ENCODE measurements around the gene FADD.

Gene FADD

DNA sequence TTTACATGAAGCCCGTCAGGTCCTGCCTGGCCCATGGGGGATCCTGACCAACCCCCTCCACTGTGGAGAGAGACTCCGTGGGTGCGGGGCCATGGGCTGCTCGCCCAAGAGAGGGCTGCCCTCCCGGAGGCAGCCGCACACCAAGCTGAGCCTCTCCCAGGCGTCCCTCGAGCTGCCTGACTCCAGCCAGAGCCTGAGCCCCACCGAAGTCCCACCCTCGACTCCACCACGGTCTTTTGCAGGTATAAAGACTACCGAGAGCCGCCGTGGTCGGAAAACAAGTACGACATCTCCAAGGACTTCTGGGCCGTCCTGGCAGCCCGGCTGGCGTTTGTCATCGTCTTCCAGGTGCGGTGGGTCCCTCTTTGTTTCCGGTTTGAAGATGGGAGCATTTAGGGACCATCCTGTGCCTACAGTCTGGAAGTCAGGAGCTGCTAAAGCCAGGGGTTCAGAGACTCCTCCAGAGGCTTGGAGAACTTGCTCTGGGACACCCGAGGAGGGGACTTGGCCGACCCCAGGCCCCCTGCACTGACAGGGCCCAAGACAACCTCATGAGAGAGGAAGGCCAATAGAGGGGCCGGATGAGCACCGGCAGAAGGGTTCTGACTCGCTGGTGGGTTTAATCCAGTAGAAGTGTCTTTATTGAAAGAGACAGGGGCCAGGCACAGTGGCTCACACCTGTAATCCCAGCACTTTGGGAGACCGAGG lies 17.6 kb upstream of the FADD start:
- H3K36me3 ChIP-seq (ENCODE audit: insufficient read depth, low read length) = no peaks in the 10 kb centered on the region

DNA sequence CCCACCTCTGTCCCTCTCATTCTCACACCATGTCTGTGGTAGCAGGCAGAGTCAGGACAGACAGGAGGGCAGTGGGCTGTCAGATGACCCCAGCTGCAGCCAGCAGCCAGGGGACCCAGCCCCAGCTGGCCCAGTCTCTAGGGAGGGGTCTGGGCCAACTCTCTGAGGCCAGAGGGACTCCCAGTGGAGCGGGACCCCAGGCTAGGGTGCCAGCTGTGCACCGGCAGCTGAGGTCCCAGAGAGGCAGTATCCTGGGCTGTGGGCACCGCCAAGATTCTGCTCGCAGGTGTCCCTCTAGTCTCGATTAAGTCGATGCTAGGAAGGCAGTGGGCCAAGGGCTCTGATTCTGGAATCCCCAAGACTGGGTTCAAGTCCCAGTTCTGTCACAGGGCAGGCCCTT lies 16.7 kb upstream of the FADD start:
- no peaks in the 10 kb centered on the region for H3K9me3 ChIP-seq (ENCODE audit: low read depth, low read length)
- no peak overlapping the region for H3K4me3 ChIP-seq
- DNase-seq (ENCODE audit: low read depth, low spot score) = no peak
- H3K9ac ChIP-seq (ENCODE audit: insufficient read length) = no peak overlapping the region
- H3K36me3 ChIP-seq (ENCODE audit: insufficient read depth, low read length) = no peaks in the 10 kb centered on the region
- no peak for TF ChIP-seq FOXP2 (optimal IDR thresholded peaks at IDR 0.05; ENCODE audit: control extremely low read depth, extremely low read length, insufficient read depth)
- no peak for TF ChIP-seq POLR2AphosphoS5 (IDR thresholded peaks at IDR 0.05; ENCODE audit: borderline replicate concordance, low read depth, low read length)
- TF ChIP-seq EZH2 (IDR thresholded peaks at IDR 0.05) = no peak
- H3K27ac ChIP-seq = no peak overlapping the region

More for the DNA sequence above, 17.6 kb upstream of the FADD start:
- H3K4me3 ChIP-seq = no peak overlapping the region
- H3K9ac ChIP-seq (ENCODE audit: insufficient read length) = no peak overlapping the region
- H3K27ac ChIP-seq = no peak overlapping the region
- TF ChIP-seq EZH2 (IDR thresholded peaks at IDR 0.05) (no peak), POLR2AphosphoS5 (IDR thresholded peaks at IDR 0.05; ENCODE audit: borderline replicate concordance, low read depth, low read length) (no peak), FOXP2 (optimal IDR thresholded peaks at IDR 0.05; ENCODE audit: control extremely low read depth, extremely low read length, insufficient read depth) (no peak)
- DNase-seq (ENCODE audit: low read depth, low spot score) = no peak
- no peaks in the 10 kb centered on the region for H3K9me3 ChIP-seq (ENCODE audit: low read depth, low read length)

DNA sequence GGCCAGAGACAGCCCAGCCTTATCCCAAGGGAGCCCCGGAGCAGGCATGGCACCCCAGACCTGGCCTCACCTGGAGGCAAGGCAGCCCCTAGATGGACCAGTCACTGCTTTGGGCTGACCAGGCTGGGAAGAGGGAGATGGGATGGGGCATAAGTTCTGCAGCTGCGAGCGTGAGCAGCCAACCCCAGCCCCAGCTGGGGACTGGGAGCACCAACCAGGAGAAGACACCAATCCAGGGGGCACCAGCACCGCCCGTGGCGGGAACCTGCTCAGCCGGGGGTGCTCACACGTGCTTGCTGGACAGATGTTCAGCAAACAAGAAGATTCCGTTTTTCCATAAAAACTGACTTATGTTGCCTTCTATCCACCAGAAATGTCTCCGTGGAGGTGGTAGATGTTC lies 16.2 kb upstream of the FADD start:
- no peak overlapping the region for H3K9ac ChIP-seq (ENCODE audit: insufficient read length)
- H3K36me3 ChIP-seq (ENCODE audit: insufficient read depth, low read length) = no peaks in the 10 kb centered on the region
- H3K4me3 ChIP-seq = no peak overlapping the region
- H3K27ac ChIP-seq = no peak overlapping the region
- TF ChIP-seq FOXP2 (optimal IDR thresholded peaks at IDR 0.05; ENCODE audit: control extremely low read depth, extremely low read length, insufficient read depth) (no peak), POLR2AphosphoS5 (IDR thresholded peaks at IDR 0.05; ENCODE audit: borderline replicate concordance, low read depth, low read length) (no peak), EZH2 (IDR thresholded peaks at IDR 0.05) (no peak)
- H3K9me3 ChIP-seq (ENCODE audit: low read depth, low read length) = no peaks in the 10 kb centered on the region
- DNase-seq (ENCODE audit: low read depth, low spot score) = no peak

DNA sequence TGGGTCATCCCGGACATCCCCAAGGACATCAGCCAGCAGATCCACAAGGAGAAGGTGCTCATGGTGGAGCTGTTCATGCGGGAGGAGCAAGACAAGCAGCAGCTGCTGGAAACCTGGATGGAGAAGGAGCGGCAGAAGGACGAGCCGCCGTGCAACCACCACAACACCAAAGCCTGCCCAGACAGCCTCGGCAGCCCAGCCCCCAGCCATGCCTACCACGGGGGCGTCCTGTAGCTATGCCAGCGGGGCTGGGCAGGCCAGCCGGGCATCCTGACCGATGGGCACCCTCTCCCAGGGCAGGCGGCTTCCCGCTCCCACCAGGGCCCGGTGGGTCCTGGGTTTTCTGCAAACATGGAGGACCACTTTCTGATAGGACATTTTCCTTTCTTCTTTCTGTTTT lies 15.3 kb upstream of the FADD start:
- Histone ChIP-seq H3K4me3 (no peak overlapping the region), H3K27ac (no peak overlapping the region), H3K9ac (ENCODE audit: insufficient read length) (no peak overlapping the region), H3K9me3 (ENCODE audit: low read depth, low read length) (no peaks in the 10 kb centered on the region), H3K36me3 (ENCODE audit: insufficient read depth, low read length) (no peaks in the 10 kb centered on the region)
- no peak for DNase-seq (ENCODE audit: low read depth, low spot score)
- TF ChIP-seq POLR2AphosphoS5 (IDR thresholded peaks at IDR 0.05; ENCODE audit: borderline replicate concordance, low read depth, low read length) (no peak), FOXP2 (optimal IDR thresholded peaks at IDR 0.05; ENCODE audit: control extremely low read depth, extremely low read length, insufficient read depth) (no peak), EZH2 (IDR thresholded peaks at IDR 0.05) (no peak)

DNA sequence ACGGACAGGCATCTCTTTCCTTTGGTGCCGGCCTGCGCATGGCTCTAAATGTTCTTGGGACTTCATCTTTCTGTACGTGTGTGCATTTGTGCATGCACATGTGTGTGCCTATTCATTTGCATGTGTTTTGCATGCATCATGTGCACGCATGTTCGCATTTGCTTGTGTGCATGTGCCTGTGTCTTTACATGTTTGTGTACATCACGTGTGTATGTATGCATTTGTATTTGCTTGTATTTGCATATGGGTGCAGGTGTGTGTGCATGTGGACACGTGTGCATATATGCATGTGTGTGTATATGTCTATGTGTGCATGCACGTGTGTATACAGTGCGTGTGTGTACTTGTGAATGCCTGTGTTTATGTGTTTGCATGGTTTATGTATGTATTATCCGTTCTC lies 13.5 kb upstream of the FADD start:
- TF ChIP-seq EZH2 (IDR thresholded peaks at IDR 0.05) (no peak), FOXP2 (optimal IDR thresholded peaks at IDR 0.05; ENCODE audit: control extremely low read depth, extremely low read length, insufficient read depth) (no peak), POLR2AphosphoS5 (IDR thresholded peaks at IDR 0.05; ENCODE audit: borderline replicate concordance, low read depth, low read length) (no peak)
- H3K27ac ChIP-seq = no peak overlapping the region
- H3K4me3 ChIP-seq = no peak overlapping the region
- no peaks in the 10 kb centered on the region for H3K36me3 ChIP-seq (ENCODE audit: insufficient read depth, low read length)
- no peaks in the 10 kb centered on the region for H3K9me3 ChIP-seq (ENCODE audit: low read depth, low read length)
- no peak for DNase-seq (ENCODE audit: low read depth, low spot score)
- no peak overlapping the region for H3K9ac ChIP-seq (ENCODE audit: insufficient read length)

DNA sequence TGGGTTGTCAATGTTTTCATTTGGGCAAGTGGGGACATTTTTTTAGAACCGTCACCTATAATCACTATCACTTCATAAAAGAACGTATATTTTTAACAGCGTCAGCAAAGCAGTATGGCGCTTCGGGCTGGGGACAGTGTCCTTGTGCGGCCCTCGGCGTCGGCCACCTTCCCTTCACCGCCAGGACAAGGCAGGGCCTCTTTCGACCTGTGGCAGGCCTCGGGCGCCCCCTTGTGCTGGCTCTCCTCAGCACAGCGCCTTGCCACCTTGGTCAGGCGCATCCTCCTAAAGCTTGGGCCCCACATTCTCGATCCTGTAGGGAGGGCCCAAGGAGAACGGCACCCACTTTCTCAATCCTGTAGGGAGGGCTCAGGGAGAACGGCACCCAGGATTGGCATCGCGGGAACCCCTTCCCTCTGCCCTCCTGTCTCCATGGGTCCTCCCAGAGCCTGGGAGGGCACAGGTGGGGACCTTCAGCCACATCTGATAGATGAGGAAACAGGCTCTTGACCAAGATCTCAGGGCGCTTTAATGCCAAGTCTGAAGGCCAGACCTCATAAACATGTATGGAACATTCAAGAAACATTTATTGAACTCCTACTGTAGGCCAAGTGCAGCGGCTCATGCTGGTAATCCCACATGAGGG lies 11.5 kb upstream of the FADD start:
- Histone ChIP-seq H3K36me3 (ENCODE audit: insufficient read depth, low read length) (no peaks in the 10 kb centered on the region), H3K9me3 (ENCODE audit: low read depth, low read length) (no peaks in the 10 kb centered on the region), H3K27ac (no peak overlapping the region), H3K4me3 (no peak overlapping the region), H3K9ac (ENCODE audit: insufficient read length) (no peak overlapping the region)
- TF ChIP-seq EZH2 (IDR thresholded peaks at IDR 0.05) (no peak), POLR2AphosphoS5 (IDR thresholded peaks at IDR 0.05; ENCODE audit: borderline replicate concordance, low read depth, low read length) (no peak), FOXP2 (optimal IDR thresholded peaks at IDR 0.05; ENCODE audit: control extremely low read depth, extremely low read length, insufficient read depth) (no peak)
- DNase-seq (ENCODE audit: low read depth, low spot score) = no peak

DNA sequence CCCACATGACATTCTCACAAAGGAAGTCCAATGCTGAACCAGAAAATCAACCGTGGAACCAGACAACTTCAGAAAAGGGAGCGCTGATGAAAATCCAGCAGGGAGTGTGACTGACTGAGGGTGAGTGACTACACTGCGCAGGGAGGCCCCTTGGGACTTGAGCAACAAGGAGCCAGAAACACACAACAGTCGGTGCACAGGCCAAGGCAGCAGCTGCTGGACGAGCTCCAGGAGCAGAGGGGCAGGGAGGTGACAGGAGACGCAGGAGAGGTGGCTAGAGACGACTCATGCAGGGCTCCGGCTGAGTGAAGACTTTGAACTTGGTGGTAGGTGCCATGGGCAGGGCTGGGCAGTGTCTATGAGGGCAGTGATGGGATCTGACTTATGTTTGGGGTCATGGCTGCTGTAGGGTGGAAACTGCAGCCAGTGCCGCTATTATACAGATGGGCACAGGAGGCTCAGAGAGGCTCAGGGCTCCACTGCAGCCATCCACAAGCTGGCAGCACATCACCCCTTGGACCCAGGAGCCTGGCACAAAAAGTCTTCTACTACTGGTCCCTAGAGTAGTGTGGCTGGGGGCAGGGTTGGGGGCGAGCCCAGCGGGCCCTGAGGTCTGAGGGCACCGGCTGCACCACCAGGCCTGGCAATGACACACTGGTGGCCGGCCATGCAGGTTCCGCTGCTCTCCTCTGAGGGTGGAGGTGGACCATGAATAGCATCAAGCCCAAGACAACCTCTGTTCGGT lies 10.3 kb upstream of the FADD start:
- no peaks in the 10 kb centered on the region for H3K36me3 ChIP-seq (ENCODE audit: insufficient read depth, low read length)
- no peak overlapping the region for H3K9ac ChIP-seq (ENCODE audit: insufficient read length)
- no peaks in the 10 kb centered on the region for H3K9me3 ChIP-seq (ENCODE audit: low read depth, low read length)
- TF ChIP-seq FOXP2 (optimal IDR thresholded peaks at IDR 0.05; ENCODE audit: control extremely low read depth, extremely low read length, insufficient read depth) (no peak), POLR2AphosphoS5 (IDR thresholded peaks at IDR 0.05; ENCODE audit: borderline replicate concordance, low read depth, low read length) (no peak), EZH2 (IDR thresholded peaks at IDR 0.05) (no peak)
- H3K27ac ChIP-seq = no peak overlapping the region
- DNase-seq (ENCODE audit: low read depth, low spot score) = no peak
- no peak overlapping the region for H3K4me3 ChIP-seq
